DND-41 (cell line): ENCODE data around the gene MLIP.

Experiments used
- ATAC-seq: fragments of 200-7000 bp; cut with Tn5 transposase; 3 replicates; pipeline ENCODE4 v1.9.1; 2021; ENCODE audit warnings: low read depth; ENCODE audit not compliant: insufficient read depth
- DNase-seq: peaks from one replicate; pipeline ENCODE4 v3.0.0-alpha.2; 2020
- H2AFZ ChIP-seq: 2 replicates; pipeline ENCODE4 v1.6.0; 2012; ENCODE audit warnings: low read depth, low read length
- H3K27ac ChIP-seq: 2 replicates; pipeline ENCODE4 v1.5.1; 2012; ENCODE audit warnings: low read length, inconsistent platforms
- H3K27me3 ChIP-seq: fragments of 200-600 bp; sonication (generic); 2 replicates; pipeline ENCODE4 v1.6.0; 2012; ENCODE audit warnings: low read length, mild to moderate bottlenecking, inconsistent platforms; ENCODE audit not compliant: insufficient read depth, poor library complexity
- H3K36me3 ChIP-seq: 2 replicates; pipeline ENCODE4 v1.5.1; 2012; ENCODE audit warnings: low read length, inconsistent platforms; ENCODE audit not compliant: insufficient read depth
- H3K4me1 ChIP-seq: 2 replicates; pipeline ENCODE4 v1.5.1; 2012; ENCODE audit warnings: mild to moderate bottlenecking, low read length; ENCODE audit not compliant: insufficient read depth
- H3K4me2 ChIP-seq: 2 replicates; pipeline ENCODE4 v1.6.0; 2012; ENCODE audit warnings: mild to moderate bottlenecking, moderate library complexity, low read length, inconsistent platforms; ENCODE audit not compliant: insufficient read depth
- H3K4me3 ChIP-seq, 2 experiments: fragments of 200-600 bp in 1 of 2; shearing (Covaris generic) in 1 of 2; 2 replicates each; pipeline ENCODE4 v1.5.1; 2012 to 2016; ENCODE audit warnings: inconsistent platforms in 2 of 2, low read length in 2 of 2, mild to moderate bottlenecking in 2 of 2, low read depth in 1 of 2, moderate library complexity in 1 of 2
- H3K79me2 ChIP-seq: 2 replicates; pipeline ENCODE4 v1.6.0; 2012; ENCODE audit warnings: low read length, inconsistent platforms; ENCODE audit not compliant: insufficient read depth
- H3K9ac ChIP-seq: 2 replicates; pipeline ENCODE4 v1.6.0; 2012; ENCODE audit warnings: low read depth, mild to moderate bottlenecking, inconsistent platforms, low read length, moderate library complexity
- H3K9me3 ChIP-seq: 2 replicates; pipeline ENCODE4 v1.5.1; 2012; ENCODE audit warnings: low read length, moderate library complexity, mild to moderate bottlenecking, inconsistent platforms; ENCODE audit not compliant: insufficient read depth, severe bottlenecking
- H4K20me1 ChIP-seq: 2 replicates; pipeline ENCODE4 v1.6.0; 2012; ENCODE audit warnings: low read length; ENCODE audit not compliant: insufficient read depth
- CTCF ChIP-seq: IDR thresholded peaks from 2 replicates; pipeline ENCODE4 v1.5.1; 2012; ENCODE audit warnings: borderline replicate concordance, low read length, moderate library complexity, mild to moderate bottlenecking; ENCODE audit not compliant: poor library complexity, severe bottlenecking; ENCODE audit errors: extremely low read depth
- EZH2 ChIP-seq: IDR thresholded peaks from 3 replicates; pipeline ENCODE4 v1.6.1; 2012; ENCODE audit warnings: borderline replicate concordance, low read depth, mild to moderate bottlenecking, moderate library complexity, low read length, inconsistent platforms; ENCODE audit not compliant: severe bottlenecking

MLIP gene

GRCh38 chr6:54142889-54143519, 31.8 kb downstream of the MLIP start:
- Histone ChIP-seq H3K4me1 (no peaks in the 10 kb centered on the region), H3K4me3 (no peak overlapping the region), H3K9me3 (no peaks in the 10 kb centered on the region), H2AFZ (no peak overlapping the region), H3K27ac (no peak overlapping the region), H3K4me2 (no peak overlapping the region), H3K36me3 (no peaks in the 10 kb centered on the region), H3K9ac (no peak overlapping the region), H4K20me1 (no peaks in the 10 kb centered on the region), H3K79me2 (no peaks in the 10 kb centered on the region), H3K27me3 (no peaks in the 10 kb centered on the region)
- no peak for DNase-seq
- TF ChIP-seq CTCF: no peak
- no peak for TF ChIP-seq EZH2
- no peak for ATAC-seq

GRCh38 chr6:54151861-54152260, 40.6 kb downstream of the MLIP start:
- Histone ChIP-seq H3K79me2 (no peaks in the 10 kb centered on the region), H3K4me3 (no peak overlapping the region), H3K9ac (no peak overlapping the region), H3K9me3 (no peaks in the 10 kb centered on the region), H4K20me1 (no peaks in the 10 kb centered on the region), H3K4me2 (no peak overlapping the region), H3K4me1 (no peaks in the 10 kb centered on the region), H3K27me3 (peaks cover 6% of the 10 kb centered on the region), H3K27ac (no peak overlapping the region), H2AFZ (no peak overlapping the region), H3K36me3 (no peaks in the 10 kb centered on the region)
- ATAC-seq (no peak), DNase-seq (no peak)
- no peak for TF ChIP-seq CTCF
- TF ChIP-seq EZH2: no peak

DNA sequence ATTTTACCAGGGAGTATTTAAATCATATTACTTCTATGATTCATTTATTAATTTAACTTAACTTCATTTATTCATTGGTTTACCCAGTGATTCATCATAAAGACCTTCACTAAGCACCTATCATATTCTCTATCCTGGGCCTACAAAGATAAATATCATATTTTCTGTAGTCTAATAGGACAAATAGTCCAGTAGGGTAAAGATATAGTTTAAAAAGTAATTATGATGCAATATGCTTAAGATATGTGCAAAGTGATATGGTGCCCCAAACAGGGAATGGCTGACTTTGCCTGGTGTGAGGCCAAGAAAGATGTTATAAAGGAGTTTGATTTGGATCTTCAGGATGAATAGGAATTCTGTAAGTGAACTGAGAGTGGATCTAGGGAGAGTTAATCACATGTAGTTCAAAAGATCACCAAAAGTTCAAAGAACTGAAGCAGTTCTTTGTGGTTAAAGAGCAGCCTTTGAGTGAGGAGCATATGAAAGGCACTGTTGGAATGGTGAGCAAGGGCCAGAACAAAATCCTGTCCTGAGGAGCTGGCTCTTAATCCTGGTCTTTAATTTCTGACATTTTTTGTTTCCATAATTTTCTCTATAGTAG, 45.5 kb downstream of the MLIP start:
- no peaks in the 10 kb centered on the region for H3K4me1 ChIP-seq
- DNase-seq (no peak), ATAC-seq (no peak)
- H3K27ac ChIP-seq: no peak overlapping the region
- no peak overlapping the region for H3K4me2 ChIP-seq
- H3K27me3 ChIP-seq: peaks cover 6% of the 10 kb centered on the region
- H3K79me2 ChIP-seq: no peaks in the 10 kb centered on the region
- no peak overlapping the region for H2AFZ ChIP-seq
- H3K9ac ChIP-seq: no peak overlapping the region
- TF ChIP-seq CTCF: no peak
- TF ChIP-seq EZH2: no peak
- no peak overlapping the region for H3K4me3 ChIP-seq
- H4K20me1 ChIP-seq: no peaks in the 10 kb centered on the region
- H3K36me3 ChIP-seq: no peaks in the 10 kb centered on the region
- H3K9me3 ChIP-seq: no peaks in the 10 kb centered on the region
